ENCODE results near the gene AP4B1. TPM values are rescaled to one million over a fixed set of nuclear protein-coding genes. Genes with fewer than 3 reads are reported as not detected.
"Not testable (repeated sequence)": the region's sequence is repeated elsewhere in the genome, so short reads cannot be mapped to it uniquely, and the experiment has no call there.

AP4B1 gene
- total RNA-seq, 4 donors from 2014 or later = 5.9 to 13.7 (median 6.0) TPM

DNA sequence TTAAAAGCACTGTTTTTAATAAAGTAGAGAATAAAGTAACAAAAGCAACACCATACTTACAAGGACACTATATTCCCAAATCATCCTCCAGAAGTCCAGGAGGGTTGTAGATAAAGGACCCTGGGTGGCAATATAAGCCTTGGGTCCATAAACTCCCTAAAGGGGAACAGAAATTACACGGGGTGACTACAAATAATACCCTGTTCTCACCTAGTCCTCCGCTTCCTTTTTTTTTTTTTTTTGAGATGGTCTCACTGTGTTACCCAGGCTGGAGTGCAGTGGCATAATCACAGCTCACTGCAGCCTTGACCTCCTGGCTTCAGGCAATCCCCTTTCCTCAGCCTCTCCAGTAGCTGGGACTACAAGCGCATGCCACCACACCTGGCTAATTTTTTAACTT lies 46.2 kb downstream of the AP4B1 start:
- H3K36me3 ChIP-seq = no peaks in the 10 kb centered on the region
- H3K4me1 ChIP-seq = no peaks in the 10 kb centered on the region
- H3K27ac ChIP-seq (replicated peaks in 1 of 4) = no peak overlapping the region
- intact Hi-C loops (cut with DNase I) = no loop called here
- WGBS = 77% methylated on average over 3 of the region's 3 CpGs
- no peaks in the 10 kb centered on the region for H3K9me3 ChIP-seq
- TF ChIP-seq POLR2AphosphoS5 (IDR thresholded peaks at IDR 0.05) (no peak), POLR2A (IDR thresholded peaks at IDR 0.05; ENCODE audit: low read depth) (no peak), EP300 (IDR thresholded peaks at IDR 0.05) (no peak)
- TF ChIP-seq, protein P1, sequence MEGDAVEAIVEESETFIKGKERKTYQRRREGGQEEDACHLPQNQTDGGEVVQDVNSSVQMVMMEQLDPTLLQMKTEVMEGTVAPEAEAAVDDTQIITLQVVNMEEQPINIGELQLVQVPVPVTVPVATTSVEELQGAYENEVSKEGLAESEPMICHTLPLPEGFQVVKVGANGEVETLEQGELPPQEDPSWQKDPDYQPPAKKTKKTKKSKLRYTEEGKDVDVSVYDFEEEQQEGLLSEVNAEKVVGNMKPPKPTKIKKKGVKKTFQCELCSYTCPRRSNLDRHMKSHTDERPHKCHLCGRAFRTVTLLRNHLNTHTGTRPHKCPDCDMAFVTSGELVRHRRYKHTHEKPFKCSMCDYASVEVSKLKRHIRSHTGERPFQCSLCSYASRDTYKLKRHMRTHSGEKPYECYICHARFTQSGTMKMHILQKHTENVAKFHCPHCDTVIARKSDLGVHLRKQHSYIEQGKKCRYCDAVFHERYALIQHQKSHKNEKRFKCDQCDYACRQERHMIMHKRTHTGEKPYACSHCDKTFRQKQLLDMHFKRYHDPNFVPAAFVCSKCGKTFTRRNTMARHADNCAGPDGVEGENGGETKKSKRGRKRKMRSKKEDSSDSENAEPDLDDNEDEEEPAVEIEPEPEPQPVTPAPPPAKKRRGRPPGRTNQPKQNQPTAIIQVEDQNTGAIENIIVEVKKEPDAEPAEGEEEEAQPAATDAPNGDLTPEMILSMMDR (IDR thresholded peaks at IDR 0.05) = no peak
- no peak for DNase-seq (ENCODE audit: extremely low spot score)
- no peaks in the 10 kb centered on the region for H3K27me3 ChIP-seq
- no peak overlapping the region for H3K4me3 ChIP-seq

DNA sequence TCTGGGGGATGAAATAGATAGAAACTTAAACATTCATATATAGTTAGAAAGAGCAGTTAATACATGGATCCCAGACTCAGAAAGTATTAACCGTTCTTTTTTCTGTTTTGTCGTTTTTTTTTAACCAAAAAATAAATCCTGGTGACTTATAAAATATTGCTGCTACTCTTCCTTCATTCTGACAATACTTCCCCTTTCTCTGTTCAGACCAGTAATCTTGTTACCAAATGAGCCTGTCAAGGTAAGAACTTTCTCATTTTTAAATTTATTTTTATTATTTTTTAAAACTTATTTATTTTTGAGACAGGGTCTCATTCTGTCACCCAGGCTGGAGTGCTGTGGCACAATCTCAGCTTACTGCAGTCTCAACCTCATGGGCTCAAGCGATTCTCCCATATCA lies 46.8 kb downstream of the AP4B1 start:
- no peak for DNase-seq (ENCODE audit: extremely low spot score)
- TF ChIP-seq POLR2AphosphoS5 (IDR thresholded peaks at IDR 0.05) = no peak
- TF ChIP-seq POLR2A (IDR thresholded peaks at IDR 0.05; ENCODE audit: low read depth) = no peak
- no peak for TF ChIP-seq EP300 (IDR thresholded peaks at IDR 0.05)
- TF ChIP-seq, protein P1 (IDR thresholded peaks at IDR 0.05) = no peak
- intact Hi-C loops (cut with DNase I) = no loop called here
- H3K4me3 ChIP-seq = no peak overlapping the region
- H3K27ac ChIP-seq (replicated peaks in 1 of 4) = no peak overlapping the region
- no peaks in the 10 kb centered on the region for H3K4me1 ChIP-seq
- no peaks in the 10 kb centered on the region for H3K36me3 ChIP-seq
- 79% methylated on average over 3 of the region's 3 CpGs for WGBS
- no peaks in the 10 kb centered on the region for H3K9me3 ChIP-seq
- H3K27me3 ChIP-seq = no peaks in the 10 kb centered on the region

DNA sequence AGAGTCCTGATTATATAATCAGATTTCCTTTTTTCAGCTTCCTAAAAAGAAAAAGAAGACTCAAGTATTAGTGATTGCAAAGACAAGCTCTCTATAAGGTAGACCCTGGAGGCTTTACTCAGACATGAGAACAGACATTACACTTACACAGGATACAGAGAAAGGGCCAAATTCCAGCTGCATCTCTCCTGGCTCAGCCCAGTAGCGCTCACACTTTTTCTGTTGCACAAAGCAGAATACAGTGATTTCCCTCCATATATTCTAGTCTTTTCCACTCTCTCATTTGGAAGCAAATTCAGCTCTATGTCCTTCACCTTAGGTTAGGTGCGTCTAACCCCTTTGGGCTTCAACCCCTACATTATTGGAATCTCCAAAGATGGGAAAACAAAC lies 48.2 kb downstream of the AP4B1 start:
- DNase-seq (ENCODE audit: extremely low spot score) = no peak
- Histone ChIP-seq H3K27me3 (no peaks in the 10 kb centered on the region), H3K4me3 (no peak overlapping the region), H3K27ac (replicated peaks in 1 of 4) (no peak overlapping the region), H3K9me3 (no peaks in the 10 kb centered on the region), H3K36me3 (no peaks in the 10 kb centered on the region), H3K4me1 (no peaks in the 10 kb centered on the region)
- intact Hi-C loops (cut with DNase I) = no loop called here
- 84% methylated on average over 2 of the region's 2 CpGs for WGBS
- no peak for TF ChIP-seq EP300 (IDR thresholded peaks at IDR 0.05)
- TF ChIP-seq, protein P1 (IDR thresholded peaks at IDR 0.05) = no peak
- TF ChIP-seq POLR2A (IDR thresholded peaks at IDR 0.05; ENCODE audit: low read depth) = no peak
- no peak for TF ChIP-seq POLR2AphosphoS5 (IDR thresholded peaks at IDR 0.05)

DNA sequence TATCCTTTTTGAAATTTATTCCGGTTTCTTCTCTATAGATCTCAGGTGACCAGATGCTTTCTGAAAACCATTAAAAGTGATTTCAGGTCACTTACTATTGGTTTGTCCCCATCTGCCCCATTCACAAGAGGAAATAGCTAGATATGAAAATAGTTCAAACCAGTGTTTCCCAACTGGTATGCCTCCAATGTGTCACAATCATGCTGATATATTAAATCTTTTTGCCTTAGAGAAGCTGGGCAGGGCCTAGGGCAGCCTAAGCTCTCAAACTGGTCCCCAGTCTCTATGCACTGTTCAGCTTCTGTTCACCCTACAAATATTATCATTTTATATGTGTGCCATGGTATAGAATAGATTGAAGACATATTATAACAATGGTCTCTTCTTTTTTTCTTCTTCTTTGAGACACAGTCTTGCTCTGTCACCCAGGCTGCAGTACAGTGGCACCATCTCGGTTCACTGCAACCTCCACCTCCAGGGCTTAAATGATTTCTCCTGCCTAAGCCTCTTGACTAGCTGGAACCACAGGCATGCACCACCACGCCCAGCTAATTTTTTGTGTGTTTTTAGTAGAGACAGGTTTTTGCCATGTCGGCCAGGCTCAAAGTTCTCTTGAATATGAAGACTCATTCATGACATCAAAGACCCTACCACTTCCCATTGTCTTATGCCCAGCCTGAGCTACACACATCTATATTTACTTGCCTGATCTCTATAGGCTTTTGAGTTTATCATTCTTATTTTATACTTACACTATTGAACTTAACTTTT lies 48.8 kb downstream of the AP4B1 start:
- no peak for TF ChIP-seq POLR2A (IDR thresholded peaks at IDR 0.05; ENCODE audit: low read depth)
- no peak for TF ChIP-seq EP300 (IDR thresholded peaks at IDR 0.05)
- TF ChIP-seq POLR2AphosphoS5 (IDR thresholded peaks at IDR 0.05) = no peak
- TF ChIP-seq, protein P1 (IDR thresholded peaks at IDR 0.05) = no peak
- 86% methylated on average over 4 of the region's 4 CpGs for WGBS
- Histone ChIP-seq H3K36me3 (no peaks in the 10 kb centered on the region), H3K4me3 (no peak overlapping the region), H3K4me1 (no peaks in the 10 kb centered on the region), H3K9me3 (no peaks in the 10 kb centered on the region), H3K27me3 (no peaks in the 10 kb centered on the region), H3K27ac (replicated peaks in 1 of 4) (no peak overlapping the region)
- DNase-seq (ENCODE audit: extremely low spot score) = no peak
- intact Hi-C loops (cut with DNase I) = no loop called here

DNA sequence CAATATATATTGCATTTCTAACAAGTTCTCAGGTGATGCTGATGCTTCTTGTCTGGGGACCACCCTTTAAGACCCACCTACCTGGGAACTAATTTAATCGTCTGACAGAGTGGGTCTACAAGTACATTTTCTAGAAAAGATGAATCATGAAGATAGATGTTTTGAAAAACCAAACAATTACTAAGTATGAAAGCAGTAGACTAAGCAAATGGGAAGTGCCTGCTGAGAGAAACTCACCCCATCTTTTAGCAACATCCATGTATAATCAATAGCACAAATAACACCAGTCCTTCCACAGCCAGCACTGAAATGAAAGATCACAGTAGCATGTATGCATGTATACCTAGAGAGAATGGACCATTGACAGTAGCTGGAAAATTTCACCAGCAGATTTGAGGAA lies 50.4 kb downstream of the AP4B1 start:
- TF ChIP-seq POLR2A (IDR thresholded peaks at IDR 0.05; ENCODE audit: low read depth) (no peak), POLR2AphosphoS5 (IDR thresholded peaks at IDR 0.05) (no peak), EP300 (IDR thresholded peaks at IDR 0.05) (no peak)
- TF ChIP-seq, protein P1 (IDR thresholded peaks at IDR 0.05) = no peak
- 95% methylated on average over 1 of the region's 1 CpG for WGBS
- Histone ChIP-seq H3K27ac (replicated peaks in 1 of 4) (no peak overlapping the region), H3K4me1 (no peaks in the 10 kb centered on the region), H3K9me3 (no peaks in the 10 kb centered on the region), H3K27me3 (no peaks in the 10 kb centered on the region), H3K36me3 (no peaks in the 10 kb centered on the region), H3K4me3 (no peak overlapping the region)
- intact Hi-C loops (cut with DNase I) = no loop called here
- DNase-seq (ENCODE audit: extremely low spot score) = no peak

DNA sequence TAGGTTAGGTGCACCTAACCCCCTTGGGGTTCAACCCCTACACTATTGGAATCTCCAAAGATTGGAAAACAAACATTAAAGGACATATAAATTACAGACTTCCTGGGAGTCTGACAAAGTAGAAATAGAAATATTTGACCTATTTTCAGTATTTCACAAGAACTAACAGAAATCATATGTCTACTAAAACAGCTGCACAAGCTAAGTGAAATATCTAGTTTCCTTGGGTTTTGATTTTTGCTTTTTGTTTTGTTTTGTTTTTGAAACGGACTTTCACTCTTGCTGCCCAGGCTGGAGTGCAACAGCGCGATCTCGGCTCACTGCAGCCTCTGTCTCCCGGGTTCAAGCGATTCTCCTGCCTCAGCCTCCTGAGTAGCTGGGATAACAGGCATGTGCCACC lies 51.9 kb downstream of the AP4B1 start:
- H3K36me3 ChIP-seq; H3K9me3 ChIP-seq; H3K27me3 ChIP-seq; H3K4me3 ChIP-seq; H3K4me1 ChIP-seq; intact Hi-C loops (cut with DNase I); DNase-seq (ENCODE audit: extremely low spot score); H3K27ac ChIP-seq (replicated peaks in 1 of 4): not testable (repeated sequence)
- WGBS = 87% methylated on average over 6 of the region's 6 CpGs

Measured in esophagus muscularis mucosa (tissue), 4 donors.